Putamen (tissue), 1 donor: ENCODE data around the gene RASSF1.
A peak's percentile ranks its signal among the peaks of the same experiment; 100 is the strongest.

Experiments used
- DNase-seq: peaks from one replicate; pipeline ENCODE4 v3.0.0-alpha.2; 2016; ENCODE audit warnings: low spot score

RASSF1 gene

DNA sequence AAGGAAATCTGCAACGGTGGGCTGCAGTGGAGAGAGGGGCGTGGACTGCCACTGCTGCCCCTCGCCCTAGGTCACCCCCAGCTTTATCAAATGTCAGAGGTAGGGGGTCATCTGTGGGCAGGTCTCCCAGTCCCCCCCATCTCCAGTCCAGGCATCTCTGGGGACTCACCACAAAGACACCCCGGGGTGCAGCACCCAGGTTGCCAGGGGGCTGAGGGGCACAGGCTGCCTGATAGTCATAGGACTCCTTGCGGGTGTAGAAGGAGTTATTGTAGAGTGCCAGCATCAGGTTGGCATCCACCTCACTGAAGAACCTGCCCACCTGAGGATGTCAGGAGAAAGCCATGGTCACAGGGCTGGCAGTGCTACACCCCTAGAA is 25.2 kb upstream of the RASSF1 start:
- DNase-seq = no peak

DNA sequence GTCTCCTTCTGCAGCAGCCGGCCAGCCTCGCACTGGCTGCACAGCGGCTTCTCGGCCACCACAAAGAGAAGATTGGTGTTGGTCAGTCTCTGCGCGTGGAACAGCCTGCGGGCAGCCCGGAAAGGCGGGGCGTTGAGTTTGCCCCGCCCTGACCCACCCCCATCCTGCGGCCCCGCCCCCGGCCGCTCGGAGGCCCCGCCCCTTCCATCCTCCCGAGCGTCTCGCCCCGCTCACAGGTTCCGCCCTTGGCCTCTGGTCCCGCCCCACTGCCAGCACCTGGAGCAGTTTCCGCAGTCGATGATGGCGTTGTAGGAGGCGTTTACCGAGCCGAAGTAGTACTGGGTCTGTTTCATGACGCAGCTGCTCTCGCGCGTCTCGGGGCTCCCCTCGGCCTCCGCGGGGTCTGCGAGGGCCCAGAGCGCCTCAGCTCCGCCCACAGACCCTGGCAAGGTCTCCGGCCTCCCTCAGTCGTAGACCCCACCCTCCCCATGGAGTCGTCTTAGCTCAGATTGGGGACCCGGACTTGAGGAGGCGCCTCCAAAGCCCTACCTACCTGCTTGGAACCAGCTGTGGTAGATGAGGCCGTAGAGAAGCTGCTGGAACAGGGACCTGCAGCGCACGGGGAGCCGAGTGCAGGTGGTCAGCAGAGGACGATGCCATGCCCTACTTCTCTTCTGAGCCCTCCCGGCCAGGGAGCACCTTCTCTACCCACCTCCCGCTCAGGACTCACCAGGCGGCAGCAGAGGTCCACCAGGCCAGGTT is 24.6 kb upstream of the RASSF1 start:
- peak; percentile 71 for DNase-seq

DNA sequence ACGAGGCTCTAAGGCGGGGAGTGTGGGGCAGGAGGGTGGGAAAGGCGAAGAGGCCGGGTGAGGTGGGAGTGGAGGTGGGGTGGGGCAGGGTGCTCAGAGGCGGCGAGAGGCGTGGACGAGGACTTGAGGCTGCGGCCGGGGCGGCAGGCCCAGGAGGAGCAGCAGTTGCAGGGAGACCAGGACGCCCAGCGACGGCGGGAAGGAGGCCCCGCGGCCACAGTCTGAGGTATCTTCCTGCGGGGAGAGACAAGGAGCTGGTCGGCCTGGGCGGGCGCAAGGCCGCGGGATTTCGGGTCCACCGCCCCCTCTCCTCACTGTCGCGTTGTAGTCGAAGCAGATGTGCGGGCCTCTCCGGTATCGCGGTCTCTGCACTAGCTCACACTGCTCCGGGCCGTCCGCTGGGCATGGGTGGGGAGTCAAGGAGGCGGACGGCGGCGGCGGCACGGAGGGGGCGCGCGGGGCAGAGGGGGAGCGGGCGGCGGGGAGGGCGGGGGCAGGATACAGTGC is 24.0 kb upstream of the RASSF1 start:
- DNase-seq = no peak

DNA sequence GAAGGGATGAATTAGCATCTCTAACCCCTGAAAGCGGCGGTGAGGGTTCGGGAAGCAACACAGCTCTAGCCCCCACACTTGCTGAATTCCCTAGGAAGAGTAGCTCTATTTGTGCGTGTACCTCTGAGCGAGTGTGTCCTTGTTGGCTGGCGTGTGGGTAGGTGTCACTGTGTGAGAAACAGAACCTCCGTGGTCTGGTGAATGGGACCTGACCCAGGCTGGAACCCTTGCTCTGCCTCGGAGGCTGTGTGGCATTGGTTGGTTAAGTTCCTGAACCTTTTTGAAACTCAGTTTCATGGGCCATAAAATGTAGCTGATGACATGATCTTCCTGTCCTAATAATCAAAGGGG is 19.1 kb upstream of the RASSF1 start:
- no peak for DNase-seq

GRCh38 chr3:50358911-50359759 is 18.5 kb upstream of the RASSF1 start, which contains the start of gene TMEM115:
Gene TMEM115, minus strand, starts transcription at chr3:50359521. Its CDS starts 458 bp downstream, at chr3:50359063.
- peak; percentile 100 for DNase-seq

GRCh38 chr3:50358355-50358910 is 17.8 kb upstream of the RASSF1 start:
- DNase-seq = no peak

DNA sequence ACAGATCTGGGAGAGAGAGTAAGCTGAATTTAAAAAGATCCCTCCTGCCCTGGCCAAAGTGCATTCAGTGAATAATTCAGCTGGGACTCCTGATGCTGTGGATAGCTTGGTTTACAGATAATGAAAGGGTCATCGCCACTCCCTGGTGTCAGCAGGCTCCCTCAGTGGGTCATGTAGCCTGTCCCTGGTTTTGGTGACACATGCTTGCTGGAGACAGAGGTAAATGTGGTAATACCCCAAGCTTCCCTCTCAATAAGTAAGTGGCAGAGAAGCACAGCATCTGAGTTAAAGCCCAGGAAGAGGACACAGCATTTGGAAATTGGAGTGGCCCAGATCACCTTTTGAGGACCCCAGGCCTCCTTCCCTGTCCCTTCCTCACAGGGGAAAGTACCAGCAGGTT is 16.8 kb upstream of the RASSF1 start:
- no peak for DNase-seq

- no peak for DNase-seq
Observed at GRCh38 chr3:50356553-50356952, 15.9 kb upstream of the RASSF1 start.

- DNase-seq = no peak
Observed at GRCh38 chr3:50355829-50356552, 15.4 kb upstream of the RASSF1 start.

DNA sequence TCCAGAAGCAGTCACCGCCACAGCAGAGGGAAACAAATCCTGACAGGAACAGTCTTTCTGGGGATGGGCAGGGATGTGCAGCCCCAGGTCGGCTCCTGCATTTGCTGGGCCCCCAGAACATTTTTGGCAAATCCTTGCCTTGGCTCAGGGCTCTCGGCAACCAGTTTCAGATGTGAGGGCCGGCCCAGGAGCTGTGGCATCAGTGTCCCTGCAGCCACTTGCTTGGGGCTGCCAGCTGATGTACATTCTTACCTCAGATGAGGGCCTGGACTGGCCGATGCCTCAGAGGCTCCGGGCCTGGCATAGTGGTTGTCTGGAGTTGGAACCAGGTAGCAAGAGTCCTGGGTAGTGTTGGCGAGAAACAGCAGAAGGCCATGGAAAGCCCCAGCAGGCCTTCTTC is 14.2 kb upstream of the RASSF1 start:
- no peak for DNase-seq

- no peak for DNase-seq
Observed at GRCh38 chr3:50354186-50354764, 13.6 kb upstream of the RASSF1 start.

DNA sequence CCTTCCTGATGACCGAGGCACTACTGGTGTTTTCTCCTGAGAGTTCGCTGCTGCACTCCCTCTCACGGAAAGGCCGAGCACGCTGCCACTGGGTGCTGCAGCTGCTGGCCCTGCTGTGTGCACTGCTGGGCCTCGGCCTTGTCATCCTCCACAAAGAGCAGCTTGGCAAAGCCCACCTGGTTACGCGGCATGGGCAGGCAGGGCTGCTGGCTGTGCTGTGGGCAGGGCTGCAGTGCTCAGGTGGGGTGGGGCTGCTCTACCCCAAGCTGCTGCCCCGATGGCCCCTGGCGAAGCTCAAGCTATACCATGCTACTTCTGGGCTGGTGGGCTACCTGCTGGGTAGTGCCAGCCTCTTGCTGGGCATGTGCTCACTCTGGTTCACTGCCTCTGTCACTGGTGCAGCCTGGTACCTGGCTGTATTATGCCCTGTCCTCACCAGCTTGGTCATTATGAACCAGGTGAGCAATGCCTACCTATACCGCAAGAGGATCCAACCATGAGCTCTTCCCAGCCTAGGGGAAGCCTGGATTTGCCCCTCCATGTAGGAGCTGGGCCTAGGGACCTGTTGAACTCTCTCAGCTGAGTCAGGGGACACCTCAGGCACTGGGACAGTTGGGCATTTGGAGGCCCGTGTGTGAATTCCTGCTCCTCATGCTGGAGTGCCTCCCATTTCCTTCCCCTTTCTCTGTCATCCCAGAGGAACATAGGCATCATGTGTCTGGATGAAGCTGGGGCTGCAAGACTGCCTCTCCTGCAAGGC is 12.8 kb upstream of the RASSF1 start:
- no peak for DNase-seq

DNA sequence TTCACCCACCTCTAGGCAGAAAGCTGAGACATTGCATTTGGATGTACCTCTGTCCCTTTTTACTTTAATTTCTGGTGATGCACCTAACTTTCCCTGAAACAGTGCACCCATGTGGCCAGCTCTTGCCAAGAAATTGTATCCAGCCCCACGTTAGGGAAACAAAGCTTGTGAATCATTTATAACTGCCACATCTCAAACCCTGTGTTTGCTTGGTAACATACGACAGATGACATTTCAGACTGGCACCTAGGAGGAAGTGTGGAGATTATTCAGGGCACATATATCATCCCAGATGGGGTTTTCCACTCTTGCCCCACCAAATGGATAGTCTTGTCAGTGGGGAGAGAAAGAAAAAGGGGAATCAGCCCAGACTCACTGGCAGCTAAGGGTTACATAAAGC is 12.1 kb upstream of the RASSF1 start:
- DNase-seq = no peak

GRCh38 chr3:50351323-50351697 is 10.7 kb upstream of the RASSF1 start:
- no peak for DNase-seq

DNA sequence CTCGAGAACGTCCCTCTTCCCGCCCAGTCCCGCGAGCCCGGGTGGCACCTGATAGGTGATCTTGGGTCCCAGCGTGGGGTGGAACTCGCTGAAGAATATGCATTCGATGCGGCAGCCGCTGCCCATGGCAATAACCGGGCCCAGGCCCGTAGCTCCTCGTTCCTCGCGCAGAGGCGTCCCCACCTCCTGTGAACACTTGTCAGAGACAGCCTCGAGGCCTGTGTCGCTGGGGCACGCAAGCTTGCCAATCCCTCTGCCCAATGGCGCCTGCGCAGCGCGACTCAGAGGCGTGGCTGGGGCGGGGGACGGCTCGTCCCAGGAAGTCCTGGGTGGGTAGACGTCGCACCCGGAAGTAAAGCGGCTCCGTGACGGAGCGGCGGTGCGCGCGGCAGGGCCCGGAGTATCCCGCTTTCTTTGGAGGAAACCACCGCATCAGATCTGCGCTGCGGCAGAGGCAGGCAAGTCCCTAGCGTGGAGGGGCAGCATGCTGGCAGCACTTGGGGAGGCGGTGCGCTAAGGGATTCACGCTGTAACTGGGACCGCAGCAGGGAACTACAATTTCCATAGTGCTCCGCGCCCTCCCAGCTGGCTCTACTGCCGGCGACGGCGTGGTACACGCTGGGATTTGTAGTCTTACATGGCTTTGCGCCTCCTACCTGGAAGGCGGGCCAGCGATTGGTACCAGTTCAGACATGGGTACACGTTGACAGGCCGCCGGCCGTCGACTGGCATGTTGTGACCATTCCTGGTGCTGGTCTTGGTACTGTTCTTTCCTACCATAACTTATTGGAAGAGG is 10.1 kb upstream of the RASSF1 start, which contains the start of the genes CYB561D2 and NPRL2:
Gene CYB561D2, plus strand, starts transcription at position 336 of the 796 bp plus-strand sequence. CDS start 572 bp downstream, outside the sequence.
Gene NPRL2, minus strand, starts transcription at position 249 of the 796 bp plus-strand sequence. Its CDS starts 123 bp downstream, at position 126.
- DNase-seq = peak; percentile 97

DNA sequence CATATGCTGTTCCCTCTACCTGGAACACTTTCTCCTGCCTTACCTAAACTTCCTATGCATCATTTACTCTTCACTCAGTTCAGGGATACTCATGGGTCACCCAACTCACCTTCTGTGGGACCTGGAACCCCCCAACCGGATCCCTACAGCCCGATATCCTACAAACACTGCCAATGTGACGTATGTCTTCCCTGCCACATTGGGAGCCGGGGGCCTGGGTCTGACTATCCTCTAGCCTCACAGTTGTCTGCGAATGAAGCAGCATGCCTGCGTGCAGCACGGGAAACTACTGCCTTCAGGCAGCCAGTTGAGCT is 9.5 kb upstream of the RASSF1 start:
- no peak for DNase-seq

GRCh38 chr3:50347187-50347813 is 6.7 kb upstream of the RASSF1 start:
- no peak for DNase-seq

- no peak for DNase-seq
Observed at GRCh38 chr3:50345586-50346234, 5.1 kb upstream of the RASSF1 start, which contains the start of gene ZMYND10. Gene ZMYND10, minus strand, starts transcription at chr3:50345732. Its CDS starts 153 bp downstream, at chr3:50345579.

DNA sequence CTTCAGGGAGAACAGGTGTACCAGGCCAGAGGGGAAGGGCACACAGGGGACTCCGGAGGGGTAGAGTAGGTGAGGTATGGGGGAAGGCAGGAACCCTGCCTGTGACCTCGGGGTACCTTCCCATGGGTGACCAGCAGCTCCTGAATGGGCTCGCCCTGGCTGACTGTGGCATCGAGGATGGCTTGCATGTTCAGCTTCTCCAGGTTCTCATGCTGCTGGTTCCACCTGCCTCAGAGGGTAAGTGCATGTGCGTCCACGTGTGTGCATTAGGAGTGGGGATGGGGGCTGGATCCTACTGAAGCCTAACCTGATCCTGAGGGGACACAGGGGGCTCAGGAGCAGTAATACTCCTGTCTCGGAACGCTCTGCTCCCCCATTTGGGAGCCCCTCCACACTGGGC is 4.4 kb upstream of the RASSF1 start:
- no peak for DNase-seq
